Measurements from ENCODE around the gene TRIM66.

DNA sequence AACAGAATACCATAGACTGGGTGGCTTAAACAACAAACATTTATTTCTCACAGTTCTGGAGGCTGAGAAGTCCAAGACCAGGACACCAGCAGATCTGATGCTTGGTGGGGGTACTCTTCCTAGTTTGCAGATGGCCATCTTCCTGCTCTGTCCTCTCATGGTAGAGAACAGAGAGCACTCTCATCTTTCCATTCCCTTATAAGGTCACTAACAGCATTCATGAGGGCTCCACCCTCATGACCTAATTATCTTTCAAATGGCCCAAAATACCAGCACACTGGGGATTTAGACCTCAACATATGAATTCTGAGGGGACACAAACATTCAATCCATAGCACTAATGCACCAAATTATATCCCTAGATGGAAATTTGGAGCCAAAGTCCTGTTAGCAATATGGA is 94.5 kb downstream of the TRIM66 start:
- TF ChIP-seq, protein P1, sequence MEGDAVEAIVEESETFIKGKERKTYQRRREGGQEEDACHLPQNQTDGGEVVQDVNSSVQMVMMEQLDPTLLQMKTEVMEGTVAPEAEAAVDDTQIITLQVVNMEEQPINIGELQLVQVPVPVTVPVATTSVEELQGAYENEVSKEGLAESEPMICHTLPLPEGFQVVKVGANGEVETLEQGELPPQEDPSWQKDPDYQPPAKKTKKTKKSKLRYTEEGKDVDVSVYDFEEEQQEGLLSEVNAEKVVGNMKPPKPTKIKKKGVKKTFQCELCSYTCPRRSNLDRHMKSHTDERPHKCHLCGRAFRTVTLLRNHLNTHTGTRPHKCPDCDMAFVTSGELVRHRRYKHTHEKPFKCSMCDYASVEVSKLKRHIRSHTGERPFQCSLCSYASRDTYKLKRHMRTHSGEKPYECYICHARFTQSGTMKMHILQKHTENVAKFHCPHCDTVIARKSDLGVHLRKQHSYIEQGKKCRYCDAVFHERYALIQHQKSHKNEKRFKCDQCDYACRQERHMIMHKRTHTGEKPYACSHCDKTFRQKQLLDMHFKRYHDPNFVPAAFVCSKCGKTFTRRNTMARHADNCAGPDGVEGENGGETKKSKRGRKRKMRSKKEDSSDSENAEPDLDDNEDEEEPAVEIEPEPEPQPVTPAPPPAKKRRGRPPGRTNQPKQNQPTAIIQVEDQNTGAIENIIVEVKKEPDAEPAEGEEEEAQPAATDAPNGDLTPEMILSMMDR (IDR thresholded peaks at IDR 0.05) = no peak
- no peak for TF ChIP-seq POLR2A (IDR thresholded peaks at IDR 0.05)

Measured in Peyer's patch (tissue), 4 donors.